Memory B cell (primary cell): ENCODE results near the gene MRPL58.
"Not testable (repeated sequence)": the region's sequence is repeated elsewhere in the genome, so short reads cannot be mapped to it uniquely, and the experiment has no call there.

Experiments used
- ATAC-seq: fragments of 150-1000 bp; cut with Tn5 transposase; 2 replicates; pipeline ENCODE4 v1.10.0; 2021; ENCODE audit warnings: low read depth, mild to moderate bottlenecking, moderate library complexity
- DNase-seq, 2 donors: peaks; one replicate each; pipeline ENCODE4 v3.0.0; 2022; ENCODE audit warnings: low spot score in 2 of 2
- H3K27ac Mint-ChIP-seq: one replicate; pipeline ENCODE4 v1.8.0; 2022; ENCODE audit warnings: mild to moderate bottlenecking, moderate library complexity, mixed read lengths
- H3K27me3 Mint-ChIP-seq: one replicate; pipeline ENCODE4 v1.8.0; 2022; ENCODE audit warnings: mixed read lengths
- H3K36me3 Mint-ChIP-seq: one replicate; pipeline ENCODE4 v1.8.0; 2022; ENCODE audit warnings: mild to moderate bottlenecking, mixed read lengths
- H3K4me1 Mint-ChIP-seq: one replicate; pipeline ENCODE4 v1.8.0; 2022; ENCODE audit warnings: mixed read lengths
- H3K4me3 Mint-ChIP-seq: one replicate; pipeline ENCODE4 v1.8.0; 2022; ENCODE audit warnings: mild to moderate bottlenecking, moderate library complexity, mixed read lengths
- H3K9me3 Mint-ChIP-seq: one replicate; pipeline ENCODE4 v1.8.0; 2022; ENCODE audit warnings: mixed read lengths

MRPL58 gene

GRCh38 chr17:74999523-74999922, 12.9 kb upstream of the MRPL58 start:
- H3K27ac Mint-ChIP-seq = no peak overlapping the region
- no peaks in the 10 kb centered on the region for H3K36me3 Mint-ChIP-seq
- DNase-seq (no peak), ATAC-seq (no peak)
- H3K4me1 Mint-ChIP-seq = no peaks in the 10 kb centered on the region
- no peak overlapping the region for H3K4me3 Mint-ChIP-seq
- peaks cover 2% of the 10 kb centered on the region for H3K27me3 Mint-ChIP-seq
- H3K9me3 Mint-ChIP-seq = no peaks in the 10 kb centered on the region

GRCh38 chr17:75001915-75002843, 10.3 kb upstream of the MRPL58 start:
- Mint-ChIP-seq H3K27ac (no peak overlapping the region), H3K36me3 (no peaks in the 10 kb centered on the region), H3K27me3 (peaks cover 5% of the 10 kb centered on the region), H3K4me3 (no peak overlapping the region), H3K9me3 (no peaks in the 10 kb centered on the region), H3K4me1 (no peaks in the 10 kb centered on the region)
- ATAC-seq (no peak), DNase-seq (no peak)

GRCh38 chr17:75003070-75003956, 9.2 kb upstream of the MRPL58 start:
- DNase-seq (no peak), ATAC-seq (no peak)
- Mint-ChIP-seq H3K4me1 (no peaks in the 10 kb centered on the region), H3K4me3 (no peak overlapping the region), H3K36me3 (no peaks in the 10 kb centered on the region), H3K9me3 (no peaks in the 10 kb centered on the region), H3K27ac (no peak overlapping the region), H3K27me3 (peaks cover 5% of the 10 kb centered on the region)

- Mint-ChIP-seq H3K9me3 (no peaks in the 10 kb centered on the region), H3K27me3 (peaks cover 8% of the 10 kb centered on the region), H3K4me1 (no peaks in the 10 kb centered on the region), H3K27ac (no peak overlapping the region), H3K36me3 (no peaks in the 10 kb centered on the region), H3K4me3 (no peak overlapping the region)
- ATAC-seq = no peak
- no peak for DNase-seq
These were observed 8.5 kb upstream of the MRPL58 start for GRCh38 chr17:75003957-75004355.

- no peak for DNase-seq
- no peak for ATAC-seq
- no peak overlapping the region for H3K27ac Mint-ChIP-seq
- H3K4me3 Mint-ChIP-seq = no peak overlapping the region
- peaks cover 9% of the 10 kb centered on the region for H3K27me3 Mint-ChIP-seq
- no peaks in the 10 kb centered on the region for H3K36me3 Mint-ChIP-seq
- no peaks in the 10 kb centered on the region for H3K9me3 Mint-ChIP-seq
- no peaks in the 10 kb centered on the region for H3K4me1 Mint-ChIP-seq
These were observed 8.1 kb upstream of the MRPL58 start for GRCh38 chr17:75004371-75004770.

- Mint-ChIP-seq H3K4me1 (no peaks in the 10 kb centered on the region), H3K27ac (no peak overlapping the region), H3K4me3 (no peak overlapping the region), H3K27me3 (peaks cover 9% of the 10 kb centered on the region), H3K36me3 (no peaks in the 10 kb centered on the region), H3K9me3 (no peaks in the 10 kb centered on the region)
- no peak for DNase-seq
- ATAC-seq = no peak
These were observed 7.2 kb upstream of the MRPL58 start for GRCh38 chr17:75005291-75005690.

- ATAC-seq, H3K9me3 Mint-ChIP-seq, H3K36me3 Mint-ChIP-seq, H3K27me3 Mint-ChIP-seq, H3K4me3 Mint-ChIP-seq, DNase-seq, H3K4me1 Mint-ChIP-seq, H3K27ac Mint-ChIP-seq: not testable (repeated sequence)
These were observed 6.4 kb upstream of the MRPL58 start for GRCh38 chr17:75006084-75006483.

- no peak overlapping the region for H3K27ac Mint-ChIP-seq
- H3K36me3 Mint-ChIP-seq = no peaks in the 10 kb centered on the region
- ATAC-seq (no peak), DNase-seq (no peak)
- H3K4me1 Mint-ChIP-seq = no peaks in the 10 kb centered on the region
- no peak overlapping the region for H3K4me3 Mint-ChIP-seq
- peaks cover 9% of the 10 kb centered on the region for H3K27me3 Mint-ChIP-seq
- no peaks in the 10 kb centered on the region for H3K9me3 Mint-ChIP-seq
These were observed 5.8 kb upstream of the MRPL58 start for GRCh38 chr17:75006653-75007052.

GRCh38 chr17:75008373-75008772, 4.1 kb upstream of the MRPL58 start:
- Mint-ChIP-seq H3K4me3 (no peak overlapping the region), H3K27me3 (peaks cover 7% of the 10 kb centered on the region), H3K36me3 (no peaks in the 10 kb centered on the region), H3K27ac (no peak overlapping the region), H3K9me3 (no peaks in the 10 kb centered on the region), H3K4me1 (peaks cover 5% of the 10 kb centered on the region)
- no peak for DNase-seq
- ATAC-seq = no peak

- Mint-ChIP-seq H3K4me1 (peaks cover 12% of the 10 kb centered on the region), H3K36me3 (peaks cover 3% of the 10 kb centered on the region), H3K27ac (no peak overlapping the region), H3K4me3 (no peak overlapping the region), H3K27me3 (peaks cover 7% of the 10 kb centered on the region), H3K9me3 (no peaks in the 10 kb centered on the region)
- DNase-seq = no peak
- no peak for ATAC-seq
These were observed 3.2 kb upstream of the MRPL58 start for GRCh38 chr17:75009139-75009724.

- DNase-seq (no peak), ATAC-seq (no peak)
- peaks cover 9% of the 10 kb centered on the region for H3K36me3 Mint-ChIP-seq
- peaks cover 20% of the 10 kb centered on the region for H3K4me1 Mint-ChIP-seq
- H3K27ac Mint-ChIP-seq = no peak overlapping the region
- H3K9me3 Mint-ChIP-seq = no peaks in the 10 kb centered on the region
- H3K27me3 Mint-ChIP-seq = peaks cover 5% of the 10 kb centered on the region
- H3K4me3 Mint-ChIP-seq = peak overlapping the region; percentile 25
These were observed 1.6 kb upstream of the MRPL58 start for GRCh38 chr17:75010683-75011400.

- DNase-seq (no peak), ATAC-seq (no peak)
- Mint-ChIP-seq H3K4me1 (peaks cover 22% of the 10 kb centered on the region), H3K9me3 (no peaks in the 10 kb centered on the region), H3K27me3 (peaks cover 4% of the 10 kb centered on the region), H3K4me3 (peak overlapping the region; percentile 91), H3K27ac (peak overlapping the region; percentile 89), H3K36me3 (peaks cover 12% of the 10 kb centered on the region)
These were observed 922 bp upstream of the MRPL58 start for GRCh38 chr17:75011401-75012095.

GRCh38 chr17:75012096-75012345, 449 bp upstream of the MRPL58 start:
- peak overlapping the region; percentile 89 for H3K27ac Mint-ChIP-seq
- H3K9me3 Mint-ChIP-seq = no peaks in the 10 kb centered on the region
- peaks cover 4% of the 10 kb centered on the region for H3K27me3 Mint-ChIP-seq
- H3K36me3 Mint-ChIP-seq = peaks cover 12% of the 10 kb centered on the region
- ATAC-seq = no peak
- H3K4me1 Mint-ChIP-seq = peaks cover 22% of the 10 kb centered on the region
- no peak for DNase-seq
- H3K4me3 Mint-ChIP-seq = peak overlapping the region; percentile 91
